ENCODE results near the gene PCED1A.
A peak's percentile ranks its signal among the peaks of the same experiment; 100 is the strongest.

Gene PCED1A

GRCh38 chr20:2820084-2820895 is 20.2 kb downstream of the PCED1A start:
- no peak overlapping the region for H3K23ac ChIP-seq (ENCODE audit: low read length)
- no peak overlapping the region for H4K12ac ChIP-seq (ENCODE audit: low read depth, low read length)
- H3K27me3 ChIP-seq (ENCODE audit: insufficient read depth, low read length): no peaks in the 10 kb centered on the region
- peak overlapping the region; percentile 33 for H2AFZ ChIP-seq (ENCODE audit: insufficient read depth, low read length, poor library complexity)
- H3K36me3 ChIP-seq (ENCODE audit: control insufficient read depth in 1 of 2, insufficient read depth in 2 of 2, low read length in 2 of 2): no peaks in the 10 kb centered on the region
- H3K9ac ChIP-seq (ENCODE audit: low read length): peak overlapping the region; percentile 19
- no CpG with 5 or more reads among the region's 32 CpGs for whole genome bisulfite sequencing (ENCODE audit: extremely low coverage, insufficient coverage, insufficient read length)
- H3K9me3 ChIP-seq (ENCODE audit: insufficient read depth, low read depth, low read length): no peaks in the 10 kb centered on the region
- peak overlapping the region; percentile 58 for H2BK12ac ChIP-seq (ENCODE audit: low read length)
- peak overlapping the region; percentile 54 for H3K14ac ChIP-seq (ENCODE audit: low read length)
- H3K4me1 ChIP-seq (ENCODE audit: control insufficient read depth in 1 of 2, insufficient read depth in 2 of 2, low read length in 2 of 2): peaks cover 10 to 18% of the 10 kb centered on the region in 2 experiments
- H3K4me2 ChIP-seq (ENCODE audit: low read length): peak overlapping the region; percentile 52
- H3K79me2 ChIP-seq (ENCODE audit: control insufficient read depth, insufficient read depth, low read length, poor library complexity): peaks cover 3% of the 10 kb centered on the region
- peaks cover 10% of the 10 kb centered on the region for H3K79me1 ChIP-seq (ENCODE audit: low read length)
- peak overlapping the region; percentile 34 for H4K8ac ChIP-seq (ENCODE audit: low read depth, low read length)
- no peak overlapping the region for H3K4me3 ChIP-seq (ENCODE audit: low read depth, low read length)
- peak overlapping the region; percentile 34 for H2BK5ac ChIP-seq (ENCODE audit: low read depth, low read length, poor library complexity)
- DNase-seq: peak in 1 of 2 donors; percentile 50
- H3K4ac ChIP-seq (ENCODE audit: low read depth, low read length): peak overlapping the region; percentile 30
- peak overlapping the region; percentile 32 for H3K18ac ChIP-seq (ENCODE audit: low read length)
- peak overlapping the region; percentile 82 for H4K91ac ChIP-seq (ENCODE audit: low read depth, low read length)
- peak overlapping the region; percentile 82 for H3K27ac ChIP-seq (ENCODE audit: low read depth, low read length)
- H2AK5ac ChIP-seq (ENCODE audit: low read length): no peak overlapping the region
- peak overlapping the region; percentile 82 for H2BK120ac ChIP-seq (ENCODE audit: insufficient read depth, low read length, poor library complexity)

GRCh38 chr20:2817891-2818595 is 22.4 kb downstream of the PCED1A start:
- Histone ChIP-seq H2BK120ac (ENCODE audit: insufficient read depth, low read length, poor library complexity) (no peak overlapping the region), H3K14ac (ENCODE audit: low read length) (no peak overlapping the region), H3K23ac (ENCODE audit: low read length) (no peak overlapping the region)

GRCh38 chr20:2817341-2817726 is 23.1 kb downstream of the PCED1A start:
- Histone ChIP-seq H3K79me2 (ENCODE audit: control insufficient read depth, insufficient read depth, low read length, poor library complexity) (peaks cover 3% of the 10 kb centered on the region), H3K14ac (ENCODE audit: low read length) (no peak overlapping the region), H3K27me3 (ENCODE audit: insufficient read depth, low read length) (no peaks in the 10 kb centered on the region), H3K23ac (ENCODE audit: low read length) (no peak overlapping the region), H3K4me3 (ENCODE audit: low read depth, low read length) (no peak overlapping the region), H4K12ac (ENCODE audit: low read depth, low read length) (no peak overlapping the region), H3K4me1 (ENCODE audit: control insufficient read depth in 1 of 2, insufficient read depth in 2 of 2, low read length in 2 of 2) (peaks cover 13 to 27% of the 10 kb centered on the region in 2 experiments), H3K36me3 (ENCODE audit: control insufficient read depth in 1 of 2, insufficient read depth in 2 of 2, low read length in 2 of 2) (no peaks in the 10 kb centered on the region), H3K27ac (ENCODE audit: low read depth, low read length) (no peak overlapping the region), H3K9me3 (ENCODE audit: insufficient read depth, low read depth, low read length) (no peaks in the 10 kb centered on the region), H3K18ac (ENCODE audit: low read length) (no peak overlapping the region), H3K79me1 (ENCODE audit: low read length) (peaks cover 10% of the 10 kb centered on the region), H2BK5ac (ENCODE audit: low read depth, low read length, poor library complexity) (no peak overlapping the region), H2BK120ac (ENCODE audit: insufficient read depth, low read length, poor library complexity) (no peak overlapping the region), H4K91ac (ENCODE audit: low read depth, low read length) (peak overlapping the region; percentile 23), H2BK12ac (ENCODE audit: low read length) (peak overlapping the region; percentile 16), H3K9ac (ENCODE audit: low read length) (no peak overlapping the region), H4K8ac (ENCODE audit: low read depth, low read length) (peak overlapping the region; percentile 7), H3K4ac (ENCODE audit: low read depth, low read length) (no peak overlapping the region), H2AK5ac (ENCODE audit: low read length) (no peak overlapping the region), H2AFZ (ENCODE audit: insufficient read depth, low read length, poor library complexity) (no peak overlapping the region), H3K4me2 (ENCODE audit: low read length) (no peak overlapping the region)
- no CpG with 5 or more reads among the region's 2 CpGs for WGBS (ENCODE audit: extremely low coverage, insufficient coverage, insufficient read length)
- no peak for DNase-seq

More at GRCh38 chr20:2817891-2818595, 22.4 kb downstream of the PCED1A start:
- H2AK5ac ChIP-seq (ENCODE audit: low read length): no peak overlapping the region
- DNase-seq: peak; percentile 47 to 57
- no peak overlapping the region for H2BK5ac ChIP-seq (ENCODE audit: low read depth, low read length, poor library complexity)
- no peaks in the 10 kb centered on the region for H3K36me3 ChIP-seq (ENCODE audit: control insufficient read depth in 1 of 2, insufficient read depth in 2 of 2, low read length in 2 of 2)
- H2AFZ ChIP-seq (ENCODE audit: insufficient read depth, low read length, poor library complexity): no peak overlapping the region
- H4K12ac ChIP-seq (ENCODE audit: low read depth, low read length): no peak overlapping the region
- peaks cover 13 to 27% of the 10 kb centered on the region in 2 experiments for H3K4me1 ChIP-seq (ENCODE audit: control insufficient read depth in 1 of 2, insufficient read depth in 2 of 2, low read length in 2 of 2)
- H3K4me3 ChIP-seq (ENCODE audit: low read depth, low read length): no peak overlapping the region
- WGBS (ENCODE audit: extremely low coverage, insufficient coverage, insufficient read length): no CpG with 5 or more reads among the region's 7 CpGs
- no peak overlapping the region for H3K4me2 ChIP-seq (ENCODE audit: low read length)
- no peak overlapping the region for H3K9ac ChIP-seq (ENCODE audit: low read length)
- no peak overlapping the region for H4K91ac ChIP-seq (ENCODE audit: low read depth, low read length)
- no peak overlapping the region for H3K27ac ChIP-seq (ENCODE audit: low read depth, low read length)
- no peaks in the 10 kb centered on the region for H3K9me3 ChIP-seq (ENCODE audit: insufficient read depth, low read depth, low read length)
- H4K8ac ChIP-seq (ENCODE audit: low read depth, low read length): no peak overlapping the region
- H3K79me1 ChIP-seq (ENCODE audit: low read length): peaks cover 10% of the 10 kb centered on the region
- H3K79me2 ChIP-seq (ENCODE audit: control insufficient read depth, insufficient read depth, low read length, poor library complexity): peaks cover 3% of the 10 kb centered on the region
- no peak overlapping the region for H3K18ac ChIP-seq (ENCODE audit: low read length)
- H3K4ac ChIP-seq (ENCODE audit: low read depth, low read length): no peak overlapping the region
- H2BK12ac ChIP-seq (ENCODE audit: low read length): no peak overlapping the region
- no peaks in the 10 kb centered on the region for H3K27me3 ChIP-seq (ENCODE audit: insufficient read depth, low read length)

GRCh38 chr20:2816583-2817340 is 23.7 kb downstream of the PCED1A start:
- WGBS (ENCODE audit: extremely low coverage, insufficient coverage, insufficient read length): no CpG with 5 or more reads among the region's 20 CpGs
- H4K12ac ChIP-seq (ENCODE audit: low read depth, low read length): no peak overlapping the region
- H3K27me3 ChIP-seq (ENCODE audit: insufficient read depth, low read length): no peaks in the 10 kb centered on the region
- H2BK5ac ChIP-seq (ENCODE audit: low read depth, low read length, poor library complexity): no peak overlapping the region
- no peak overlapping the region for H3K23ac ChIP-seq (ENCODE audit: low read length)
- no peak overlapping the region for H3K4me3 ChIP-seq (ENCODE audit: low read depth, low read length)
- peak overlapping the region; percentile 16 for H2BK12ac ChIP-seq (ENCODE audit: low read length)
- H3K14ac ChIP-seq (ENCODE audit: low read length): no peak overlapping the region
- no peak overlapping the region for H3K18ac ChIP-seq (ENCODE audit: low read length)
- peak overlapping the region; percentile 23 for H4K91ac ChIP-seq (ENCODE audit: low read depth, low read length)
- no peaks in the 10 kb centered on the region for H3K36me3 ChIP-seq (ENCODE audit: control insufficient read depth in 1 of 2, insufficient read depth in 2 of 2, low read length in 2 of 2)
- no peak overlapping the region for H3K4me2 ChIP-seq (ENCODE audit: low read length)
- no peak overlapping the region for H3K4ac ChIP-seq (ENCODE audit: low read depth, low read length)
- peaks cover 13 to 25% of the 10 kb centered on the region in 2 experiments for H3K4me1 ChIP-seq (ENCODE audit: control insufficient read depth in 1 of 2, insufficient read depth in 2 of 2, low read length in 2 of 2)
- peaks cover 10% of the 10 kb centered on the region for H3K79me1 ChIP-seq (ENCODE audit: low read length)
- no peak overlapping the region for H2BK120ac ChIP-seq (ENCODE audit: insufficient read depth, low read length, poor library complexity)
- no peak overlapping the region for H3K9ac ChIP-seq (ENCODE audit: low read length)
- no peak for DNase-seq
- no peaks in the 10 kb centered on the region for H3K9me3 ChIP-seq (ENCODE audit: insufficient read depth, low read depth, low read length)
- no peak overlapping the region for H3K27ac ChIP-seq (ENCODE audit: low read depth, low read length)
- H2AFZ ChIP-seq (ENCODE audit: insufficient read depth, low read length, poor library complexity): no peak overlapping the region
- peaks cover 3% of the 10 kb centered on the region for H3K79me2 ChIP-seq (ENCODE audit: control insufficient read depth, insufficient read depth, low read length, poor library complexity)
- no peak overlapping the region for H2AK5ac ChIP-seq (ENCODE audit: low read length)
- no peak overlapping the region for H4K8ac ChIP-seq (ENCODE audit: low read depth, low read length)

Measured in trophoblast cell (in vitro differentiated cells and primary cell).